GM21367 (cell line): ENCODE data around the gene PFKP.
A peak's percentile ranks its signal among the peaks of the same experiment; 100 is the strongest.
"Not testable (repeated sequence)": the region's sequence is repeated elsewhere in the genome, so short reads cannot be mapped to it uniquely, and the experiment has no call there.

Source experiments
- ATAC-seq: cut with Tn5 transposase; IDR thresholded peaks from one replicate; pipeline ENCODE4 v1.9.1; 2021; ENCODE audit not compliant: unreplicated experiment

The PFKP gene

GRCh38 chr10:3150366-3150765 lies 83.0 kb downstream of the PFKP start:
- ATAC-seq = no peak

GRCh38 chr10:3150961-3151360 lies 83.6 kb downstream of the PFKP start:
- ATAC-seq = no peak

- no peak for ATAC-seq
Observed at GRCh38 chr10:3151889-3152565, 84.7 kb downstream of the PFKP start.

GRCh38 chr10:3152566-3152935 lies 85.2 kb downstream of the PFKP start:
- ATAC-seq = no peak

GRCh38 chr10:3154666-3155065 lies 87.3 kb downstream of the PFKP start:
- ATAC-seq = no peak

- no peak for ATAC-seq
Observed at GRCh38 chr10:3159152-3159551, 91.8 kb downstream of the PFKP start.

- ATAC-seq = no peak
Observed at GRCh38 chr10:3162533-3162932, 95.2 kb downstream of the PFKP start.

GRCh38 chr10:3163879-3164278 lies 96.5 kb downstream of the PFKP start:
- no peak for ATAC-seq

- ATAC-seq = no peak
Observed at GRCh38 chr10:3165196-3165595, 97.8 kb downstream of the PFKP start.

GRCh38 chr10:3166496-3167290 lies 99.3 kb downstream of the PFKP start:
- ATAC-seq = no peak

GRCh38 chr10:3167611-3168330 lies 100.4 kb downstream of the PFKP start:
- ATAC-seq = no peak

- no peak for ATAC-seq
Observed at GRCh38 chr10:3169271-3169670, 101.9 kb downstream of the PFKP start.

- no peak for ATAC-seq
Observed at GRCh38 chr10:3169673-3170072, 102.3 kb downstream of the PFKP start.

GRCh38 chr10:3171488-3171887 lies 104.1 kb downstream of the PFKP start:
- ATAC-seq = not testable (repeated sequence)

- ATAC-seq = no peak
Observed at GRCh38 chr10:3172081-3172445, 104.7 kb downstream of the PFKP start.

- ATAC-seq = peak; percentile 98
Observed at GRCh38 chr10:3172446-3173170, 105.3 kb downstream of the PFKP start, which contains the start of gene PITRM1. PITRM1 (minus strand) TSS chr10:3172782; CDS start chr10:3172772, 10 bp downstream.

- peak; percentile 30 for ATAC-seq
Observed at GRCh38 chr10:3173171-3173878, 106.0 kb downstream of the PFKP start.

GRCh38 chr10:3178042-3178441 lies 110.7 kb downstream of the PFKP start:
- ATAC-seq = no peak

- ATAC-seq = no peak
Observed at GRCh38 chr10:3179174-3179573, 111.8 kb downstream of the PFKP start.

- no peak for ATAC-seq
Observed at GRCh38 chr10:3180355-3181025, 113.1 kb downstream of the PFKP start.
